GM21390 (cell line): ENCODE measurements around the gene TRPM2.
"Not testable (repeated sequence)": the region's sequence is repeated elsewhere in the genome, so short reads cannot be mapped to it uniquely, and the experiment has no call there.

Experiments
- ATAC-seq: cut with Tn5 transposase; IDR thresholded peaks from one replicate; pipeline ENCODE4 v1.9.1; 2021; ENCODE audit not compliant: unreplicated experiment

Gene TRPM2

GRCh38 chr21:44391345-44392091 is 38.1 kb downstream of the TRPM2 start:
- no peak for ATAC-seq

GRCh38 chr21:44392185-44392584 is 38.8 kb downstream of the TRPM2 start:
- ATAC-seq = no peak

DNA sequence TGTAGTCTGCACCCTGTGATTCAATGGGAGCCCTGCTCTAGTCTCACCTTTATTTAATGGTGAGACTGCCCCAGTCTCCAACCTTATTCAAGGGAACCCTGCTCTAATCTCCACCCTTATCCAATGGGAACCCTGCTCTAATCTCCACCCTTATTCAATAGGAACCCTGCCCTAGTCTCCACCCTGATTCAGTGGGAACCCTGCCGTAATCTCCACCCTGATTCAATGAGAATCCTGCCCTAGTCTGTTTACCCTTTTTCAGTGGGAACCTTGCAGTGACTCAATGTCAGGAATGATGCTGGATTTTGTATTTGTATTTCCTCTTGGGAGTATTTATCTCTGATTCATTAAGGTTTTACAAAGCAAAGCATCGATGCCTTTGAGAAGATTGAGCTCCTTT is 39.5 kb downstream of the TRPM2 start:
- ATAC-seq = no peak

DNA sequence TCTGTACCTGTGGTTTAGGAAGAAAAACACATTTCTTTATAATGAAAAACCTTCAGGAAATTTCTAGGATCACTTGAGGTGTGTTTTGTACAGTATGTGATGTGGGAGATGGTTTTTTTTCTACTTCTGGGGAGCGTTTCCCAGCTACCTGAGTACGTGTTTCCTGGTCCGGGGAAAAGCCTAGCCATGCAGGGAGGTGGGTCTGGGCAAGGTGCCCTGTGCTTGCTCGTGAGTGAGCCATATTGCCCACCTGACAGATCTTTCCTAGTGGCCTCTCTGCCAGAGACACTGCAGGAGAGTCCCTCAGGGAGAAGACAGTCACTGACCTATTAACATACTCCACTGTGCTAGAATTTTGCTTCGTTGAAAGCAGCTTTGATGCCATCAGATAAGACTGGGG is 41.3 kb downstream of the TRPM2 start:
- no peak for ATAC-seq

- no peak for ATAC-seq
Measured at GRCh38 chr21:44395260-44395659, 41.8 kb downstream of the TRPM2 start.

DNA sequence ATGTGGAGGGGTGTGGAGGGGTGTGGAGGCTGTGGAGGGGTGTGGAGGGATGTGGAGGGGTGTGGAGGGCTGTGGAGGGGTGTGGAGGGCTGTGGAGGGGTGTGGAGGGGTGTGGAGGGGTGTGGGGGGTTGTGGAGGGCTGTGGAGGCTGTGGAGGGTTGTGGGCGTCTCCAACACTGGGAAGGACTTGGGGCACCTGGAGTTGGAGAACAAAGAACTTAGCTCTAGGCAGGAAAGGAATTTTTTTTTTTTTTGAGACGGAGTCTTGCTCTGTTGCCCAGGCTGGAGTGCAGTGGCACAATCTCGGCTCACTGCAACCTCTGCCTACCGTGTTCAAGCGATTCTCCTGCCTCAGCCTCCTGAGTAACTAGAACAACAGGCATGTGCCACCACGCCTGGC is 43.4 kb downstream of the TRPM2 start:
- not testable (repeated sequence) for ATAC-seq

- no peak for ATAC-seq
Measured at GRCh38 chr21:44397431-44398031, 44.1 kb downstream of the TRPM2 start.

GRCh38 chr21:44398499-44398898 is 45.1 kb downstream of the TRPM2 start:
- ATAC-seq = no peak

GRCh38 chr21:44399151-44399954 is 45.9 kb downstream of the TRPM2 start:
- no peak for ATAC-seq

DNA sequence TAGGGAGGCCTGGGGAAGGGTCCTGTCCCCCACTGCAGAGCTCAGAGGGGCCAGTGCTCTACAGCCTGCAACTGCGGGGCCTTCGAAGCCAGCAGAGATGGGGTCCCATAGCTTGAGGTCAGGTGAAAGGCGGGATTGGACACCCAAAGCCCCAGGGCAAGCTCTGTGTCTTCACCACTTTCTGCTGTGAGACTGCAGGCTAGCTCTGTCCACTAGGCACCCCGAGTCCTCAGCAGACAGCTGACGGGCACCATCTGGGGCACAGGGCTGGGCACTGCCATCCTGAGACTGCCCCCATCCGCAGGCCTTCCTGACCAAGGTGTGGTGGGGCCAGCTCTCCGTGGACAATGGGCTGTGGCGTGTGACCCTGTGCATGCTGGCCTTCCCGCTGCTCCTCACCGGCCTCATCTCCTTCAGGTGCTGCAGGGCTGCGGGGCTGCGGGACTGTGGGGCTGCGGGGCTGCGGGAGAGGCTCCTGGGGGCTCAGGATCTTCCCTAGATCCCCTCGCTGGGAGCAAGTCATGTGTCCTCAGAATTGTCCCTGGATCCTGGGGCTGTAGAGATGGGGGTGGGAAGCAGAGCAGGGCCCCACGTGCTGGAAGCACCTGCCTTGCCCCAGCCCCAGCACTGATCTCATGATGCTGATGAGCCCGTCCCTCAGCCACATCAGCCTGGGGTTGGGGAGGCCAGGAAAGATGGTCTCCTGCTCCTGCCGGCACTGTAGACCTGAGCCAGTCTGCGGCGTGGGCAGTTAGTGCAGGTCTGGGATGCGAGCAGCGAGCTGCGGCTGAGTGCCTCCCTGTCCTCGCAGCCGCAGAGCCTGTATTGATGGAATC is 46.8 kb downstream of the TRPM2 start:
- ATAC-seq = no peak

DNA sequence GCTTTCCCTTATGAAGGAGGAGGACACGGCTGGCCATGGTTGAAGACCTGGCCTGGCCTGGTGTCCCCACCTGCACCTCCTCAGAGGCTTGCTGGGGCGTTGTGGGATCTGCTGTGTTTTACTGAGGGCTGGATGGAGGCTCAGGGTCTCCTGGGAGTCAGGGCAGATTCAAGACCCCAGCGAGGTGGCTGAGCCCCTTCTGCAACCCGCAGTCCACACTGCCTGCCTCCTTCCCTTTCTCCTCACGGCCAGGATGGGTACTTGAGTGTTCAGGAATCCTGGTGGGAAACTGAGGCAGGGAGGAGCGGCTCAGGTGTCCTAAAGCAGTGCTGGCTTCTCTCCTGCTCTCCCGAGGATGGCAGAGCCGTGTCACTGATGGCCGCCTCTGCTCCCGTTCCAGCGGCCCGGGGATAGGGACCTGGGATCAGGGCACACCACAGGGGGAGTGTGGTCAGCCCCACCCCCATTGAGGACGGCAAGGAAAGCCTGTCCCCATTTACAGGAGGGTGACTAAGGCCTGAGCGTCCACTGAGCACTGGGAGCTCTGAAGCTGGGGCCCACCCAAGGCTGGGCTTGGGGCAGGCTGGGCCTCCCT is 47.5 kb downstream of the TRPM2 start:
- ATAC-seq = no peak

DNA sequence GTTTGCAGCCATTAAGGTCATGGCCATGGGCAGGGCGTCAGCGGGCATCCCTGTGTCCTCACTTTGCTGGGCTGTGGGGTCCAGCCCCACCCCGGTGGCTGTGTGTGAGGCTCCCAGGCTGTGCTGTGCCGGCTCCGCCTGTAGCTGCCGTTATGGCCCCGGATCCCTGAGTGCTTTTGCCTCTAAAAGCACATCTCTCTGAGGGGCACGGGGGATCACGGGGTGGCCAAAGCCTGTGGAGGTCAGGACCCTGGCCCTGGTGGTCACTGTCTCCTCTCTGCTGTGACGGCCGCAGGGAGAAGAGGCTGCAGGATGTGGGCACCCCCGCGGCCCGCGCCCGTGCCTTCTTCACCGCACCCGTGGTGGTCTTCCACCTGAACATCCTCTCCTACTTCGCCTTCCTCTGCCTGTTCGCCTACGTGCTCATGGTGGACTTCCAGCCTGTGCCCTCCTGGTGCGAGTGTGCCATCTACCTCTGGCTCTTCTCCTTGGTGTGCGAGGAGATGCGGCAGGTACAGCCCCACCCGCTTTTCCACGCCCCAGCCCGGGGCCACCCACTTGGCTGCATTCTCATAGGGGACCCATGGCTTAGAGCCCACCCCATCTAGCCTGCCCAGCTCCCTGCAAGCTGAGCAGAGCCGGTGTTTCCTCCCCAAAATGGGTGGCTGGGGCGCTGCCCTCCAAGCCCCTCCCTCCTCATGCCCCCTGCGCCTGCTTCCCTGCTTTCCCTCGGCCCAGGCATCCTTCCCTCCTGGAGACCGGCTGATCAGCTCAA is 48.2 kb downstream of the TRPM2 start:
- ATAC-seq = no peak

GRCh38 chr21:44402323-44403105 is 49.1 kb downstream of the TRPM2 start:
- ATAC-seq = no peak

DNA sequence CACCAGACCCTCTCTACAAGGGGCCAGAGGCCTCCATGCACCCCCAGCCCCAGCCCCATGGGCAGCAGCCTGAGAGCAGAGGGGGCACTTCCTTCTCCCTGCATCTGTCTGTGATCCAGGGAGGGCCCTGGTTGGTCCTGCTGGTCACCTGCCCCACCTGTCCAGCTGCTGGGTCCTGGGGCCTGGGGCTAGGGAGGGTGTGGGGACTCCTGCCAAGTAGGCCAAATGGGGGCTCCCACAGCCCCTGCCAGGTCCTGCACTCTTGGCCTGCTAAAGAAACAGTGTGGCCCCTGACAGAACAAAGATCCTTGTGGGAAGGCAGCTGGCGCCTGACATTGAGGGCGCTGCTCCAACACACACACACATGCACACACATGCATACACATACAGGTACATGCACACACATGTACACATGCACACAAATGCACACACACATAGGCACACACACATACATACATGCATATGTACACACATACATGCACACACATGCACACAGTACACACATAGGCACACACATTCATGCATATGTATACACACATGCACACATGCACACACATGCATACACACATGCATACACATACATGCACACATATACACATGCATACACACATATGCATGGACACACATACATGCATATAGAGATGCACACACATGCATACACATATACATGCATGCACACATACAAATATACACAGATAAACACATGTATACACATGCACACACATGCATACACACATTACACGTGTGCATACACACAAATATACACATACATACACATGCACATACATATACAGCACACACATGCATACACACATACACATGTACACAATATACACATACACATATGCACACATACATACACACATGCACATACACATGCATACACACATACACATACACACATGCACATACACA is 49.9 kb downstream of the TRPM2 start:
- ATAC-seq = no peak

GRCh38 chr21:44404482-44404881 is 51.1 kb downstream of the TRPM2 start:
- ATAC-seq = not testable (repeated sequence)

DNA sequence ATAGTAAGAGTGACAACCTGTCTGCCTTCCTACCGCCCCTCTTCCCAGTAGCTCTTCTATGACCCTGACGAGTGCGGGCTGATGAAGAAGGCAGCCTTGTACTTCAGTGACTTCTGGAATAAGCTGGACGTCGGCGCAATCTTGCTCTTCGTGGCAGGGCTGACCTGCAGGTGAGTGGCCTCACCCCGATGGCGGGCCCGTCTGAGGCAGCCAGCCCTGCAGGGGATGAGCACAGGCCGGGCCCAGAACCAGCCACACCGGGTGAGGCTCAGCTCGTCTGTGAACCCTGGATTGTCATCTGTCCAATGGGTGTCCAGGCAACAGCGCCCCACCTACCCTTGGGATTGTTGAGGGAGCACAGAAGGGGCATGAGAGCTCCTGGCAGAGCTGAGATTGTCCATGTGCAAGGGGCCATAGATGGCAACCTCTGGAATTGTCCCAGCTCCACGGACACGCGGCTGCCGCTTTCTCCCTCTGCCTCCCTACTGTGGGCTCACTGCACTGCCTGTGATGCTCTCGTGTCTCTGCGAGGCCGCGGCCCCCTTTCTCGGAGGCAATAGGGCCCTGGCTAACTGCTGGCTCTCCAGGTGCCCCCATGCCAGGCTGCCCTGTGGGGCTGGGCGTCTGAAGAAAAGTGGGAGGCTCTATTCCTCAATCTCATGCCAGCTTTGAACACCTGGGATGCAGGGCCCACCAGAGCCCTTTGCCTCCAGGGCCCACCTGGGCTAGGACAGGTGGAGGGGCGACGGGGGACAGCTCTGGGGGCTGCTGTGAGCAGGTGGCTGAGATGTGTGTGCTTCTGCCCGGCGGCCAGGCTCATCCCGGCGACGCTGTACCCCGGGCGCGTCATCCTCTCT is 51.9 kb downstream of the TRPM2 start:
- no peak for ATAC-seq
